NCI-H2081 treated with DMSO at 0.1 percent for 48 hours (cell line): Measurements from ENCODE around the gene TIAM1.

Source experiments
- DNase-seq: peaks from one replicate; lab custom pipeline; 2025; lab: John Stamatoyannopoulos, UW

TIAM1 gene

DNA sequence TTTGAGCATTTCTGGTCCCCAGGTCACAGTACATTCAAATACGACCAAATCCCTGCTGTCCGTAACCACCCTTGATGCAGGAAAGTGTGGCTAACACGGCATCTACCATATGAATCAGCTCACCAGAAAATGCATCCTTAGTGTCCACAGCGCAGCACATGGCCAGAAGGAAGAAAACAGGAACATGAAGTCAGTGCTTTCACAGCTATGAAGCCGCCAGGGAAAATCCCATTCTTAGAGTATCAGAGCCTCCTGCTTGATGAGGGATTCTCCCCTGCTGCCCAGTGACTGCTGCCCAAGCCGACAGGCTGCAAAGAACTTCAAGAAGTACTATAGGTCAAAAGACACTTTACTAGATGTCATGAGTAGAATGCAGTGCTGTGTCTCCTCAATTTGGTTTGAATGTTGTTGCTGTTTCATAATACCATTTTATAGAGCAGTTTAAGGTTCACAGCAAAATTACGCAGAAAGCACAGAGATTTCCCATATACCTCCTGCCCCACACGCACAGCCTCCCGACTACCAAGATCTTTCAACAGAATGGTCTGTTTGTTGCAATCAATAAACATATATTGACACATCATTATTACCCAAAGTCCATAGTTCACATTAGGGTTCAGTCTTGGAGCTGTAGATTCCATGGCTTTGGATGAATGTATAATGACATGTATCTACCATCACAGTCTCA, 14.5 kb downstream of the TIAM1 start:
- no peak for DNase-seq

DNA sequence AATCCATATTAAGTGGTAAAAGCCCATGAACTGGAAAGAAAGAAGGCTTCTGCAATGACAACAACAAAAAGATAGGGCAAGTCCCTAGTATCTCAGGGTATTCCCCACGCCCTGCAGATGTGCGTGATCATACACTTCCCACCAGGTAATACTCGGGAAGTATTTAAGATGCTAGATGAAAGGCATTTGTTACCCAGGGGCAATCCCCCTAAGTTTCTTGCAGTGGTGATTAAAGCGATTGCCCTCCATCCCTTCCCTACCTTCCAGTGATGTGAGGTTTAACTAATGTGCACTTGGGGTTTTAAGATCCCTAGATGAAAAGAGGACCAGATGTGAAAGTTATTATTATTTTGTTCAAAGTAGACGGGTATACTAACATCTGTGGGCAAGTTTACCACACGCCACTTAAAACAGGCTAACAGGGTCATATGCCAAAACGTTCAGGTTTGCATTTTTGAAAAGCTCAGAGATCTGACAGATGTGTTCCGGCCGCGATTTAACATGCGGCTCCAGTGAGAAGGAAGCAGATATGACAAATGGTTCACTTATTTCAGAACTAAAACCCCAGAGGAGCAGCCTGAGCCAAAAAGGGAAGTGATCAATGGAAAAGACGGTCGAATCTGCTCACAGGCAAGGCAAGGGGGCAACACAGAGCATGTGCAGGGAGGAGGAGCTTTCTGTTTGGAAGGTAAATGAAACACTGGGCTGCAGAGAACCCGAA, 17.4 kb downstream of the TIAM1 start:
- DNase-seq = no peak

GRCh38 chr21:31318971-31319370, 25.1 kb downstream of the TIAM1 start:
- DNase-seq = no peak

DNA sequence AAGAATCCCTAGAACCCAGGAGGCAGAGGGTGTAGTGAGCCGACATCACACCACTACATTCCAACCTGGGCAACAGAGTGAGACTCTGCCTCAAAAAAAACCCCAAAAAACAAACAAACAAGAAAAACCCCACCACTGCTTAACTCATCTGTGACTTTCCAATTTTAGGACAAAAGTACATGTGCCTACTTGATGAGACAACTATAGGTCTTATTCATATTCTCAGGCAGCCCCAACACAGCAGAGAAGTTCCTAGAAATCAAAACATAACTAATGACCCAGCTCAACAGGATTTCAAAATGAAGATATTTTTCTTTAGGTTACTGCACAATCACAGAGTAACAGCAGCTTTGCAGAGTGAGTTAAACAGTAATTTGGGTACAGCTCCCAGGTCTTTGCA, 26.4 kb downstream of the TIAM1 start:
- DNase-seq = no peak

DNA sequence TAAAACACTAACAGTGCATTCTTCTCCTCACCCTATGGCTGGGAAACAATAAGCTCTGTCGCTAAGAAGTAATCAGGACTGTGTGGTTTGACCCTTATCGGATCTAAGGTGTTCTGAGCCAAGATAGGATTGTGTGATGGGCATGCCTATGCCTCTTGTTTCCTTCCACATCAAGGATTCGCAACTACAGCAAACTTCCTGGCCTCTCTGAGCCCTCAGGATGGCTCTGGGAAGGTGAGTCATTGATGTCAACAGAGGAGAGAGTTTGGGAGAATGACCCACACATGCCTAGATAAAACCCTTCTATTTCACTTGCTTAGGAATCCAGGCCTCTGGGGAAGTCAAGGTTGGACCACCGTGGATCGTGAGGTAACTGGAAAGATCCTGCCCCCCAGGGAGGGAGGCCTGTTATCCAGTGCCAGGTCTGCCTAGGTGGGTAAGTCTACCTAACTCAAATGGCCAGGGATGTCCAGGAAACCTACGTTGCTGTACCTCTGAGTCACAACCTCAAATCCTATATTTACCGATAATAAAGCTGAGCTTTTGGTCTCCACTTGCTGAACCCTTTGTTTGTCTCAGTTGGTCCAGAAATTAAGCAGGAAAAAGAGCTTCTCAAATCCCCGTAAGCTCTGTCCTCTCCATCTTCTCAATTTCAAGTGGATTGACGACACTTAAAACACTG, 27.4 kb downstream of the TIAM1 start:
- DNase-seq = no peak

GRCh38 chr21:31316072-31316471, 28.0 kb downstream of the TIAM1 start:
- DNase-seq = no peak

- DNase-seq = peak; percentile 2
These were observed 33.3 kb downstream of the TIAM1 start for GRCh38 chr21:31310750-31311149.

GRCh38 chr21:31308584-31308983, 35.5 kb downstream of the TIAM1 start:
- DNase-seq = no peak

GRCh38 chr21:31305888-31306287, 38.2 kb downstream of the TIAM1 start:
- no peak for DNase-seq

DNA sequence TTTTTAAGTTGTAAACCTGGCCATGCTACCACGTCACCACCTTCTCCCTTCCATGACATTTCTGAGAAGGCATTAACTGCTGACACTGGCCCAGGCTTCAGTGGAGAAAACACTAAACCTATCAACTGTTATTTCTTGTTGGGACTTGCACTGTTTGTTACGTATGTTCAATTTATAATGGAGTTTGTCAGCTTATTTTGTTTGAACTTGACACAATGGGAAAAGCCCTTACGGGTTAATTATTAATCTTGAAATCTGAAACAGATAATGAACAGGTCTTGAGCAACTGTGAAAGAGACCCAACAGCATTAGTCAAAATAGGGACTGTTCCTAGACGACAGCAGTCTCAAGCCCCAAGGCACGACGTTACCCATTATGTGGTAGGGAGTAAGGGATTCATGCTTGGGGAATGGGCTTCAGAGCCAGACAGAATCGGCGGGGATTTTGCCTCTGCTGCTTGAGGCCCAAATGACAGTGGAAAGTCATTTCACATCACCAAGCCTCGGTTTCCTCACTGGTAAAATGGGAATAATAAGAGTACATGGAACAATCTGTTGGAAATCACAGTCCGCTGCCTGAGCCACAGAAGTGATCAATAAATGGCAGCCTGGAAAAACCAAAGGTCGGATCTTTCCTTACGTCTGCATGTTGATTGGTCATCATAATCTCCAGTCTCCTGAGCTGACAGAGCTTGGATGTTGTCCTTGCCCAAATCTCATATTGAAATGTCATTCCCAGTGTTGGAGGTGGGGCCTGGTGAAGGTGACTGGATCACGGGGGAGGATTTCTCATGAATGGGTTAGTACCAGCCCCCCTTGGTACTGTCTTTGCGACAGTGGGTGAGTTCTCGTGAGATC, 44.5 kb downstream of the TIAM1 start:
- no peak for DNase-seq

DNA sequence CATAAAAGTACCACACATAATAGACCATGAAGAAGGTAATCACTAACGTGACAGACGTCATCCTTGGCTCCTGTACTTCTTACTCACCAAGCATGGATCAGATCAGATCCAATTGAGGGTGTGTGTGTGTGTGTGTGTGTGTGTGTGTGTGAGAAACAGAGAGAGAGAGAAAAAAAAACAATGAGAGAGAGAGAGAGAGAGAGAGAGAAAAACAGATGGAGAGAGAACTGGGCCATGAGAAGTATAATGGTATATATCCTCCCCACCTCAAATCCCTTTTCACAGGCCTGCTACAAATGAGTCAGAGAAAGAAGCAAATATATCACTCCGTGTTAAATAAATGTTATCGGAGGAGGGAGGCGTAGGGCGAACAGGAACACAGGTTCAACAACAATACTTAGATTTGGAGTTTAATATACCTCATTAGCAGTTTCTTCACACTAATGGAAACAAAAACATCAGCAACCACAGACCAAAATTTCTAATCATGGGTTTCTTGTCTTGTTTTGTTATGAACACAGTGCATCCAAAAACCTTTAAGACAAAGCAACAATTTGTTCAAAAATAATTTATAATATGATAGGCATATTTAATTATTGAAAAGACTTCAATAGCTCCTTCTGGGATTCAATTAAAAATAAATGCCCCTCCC, 45.3 kb downstream of the TIAM1 start:
- no peak for DNase-seq

DNA sequence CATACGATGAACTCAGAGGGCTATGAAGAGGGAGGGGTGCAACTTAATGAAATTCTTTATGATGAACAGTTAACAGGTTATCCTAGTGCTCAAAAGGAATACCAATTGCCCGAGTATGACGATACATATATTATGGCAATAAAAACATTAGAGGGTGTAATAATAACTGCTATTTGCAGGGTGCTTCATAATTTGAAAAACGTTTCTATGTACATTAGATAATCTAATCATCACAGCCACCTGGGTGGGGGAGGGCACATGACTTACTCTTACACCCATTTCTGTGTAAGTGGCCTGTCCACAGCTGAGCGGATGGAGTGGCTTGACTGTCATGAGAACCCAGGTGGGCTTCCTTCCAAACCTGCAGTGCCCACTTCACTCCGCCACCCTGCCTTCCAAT, 46.3 kb downstream of the TIAM1 start:
- no peak for DNase-seq

DNA sequence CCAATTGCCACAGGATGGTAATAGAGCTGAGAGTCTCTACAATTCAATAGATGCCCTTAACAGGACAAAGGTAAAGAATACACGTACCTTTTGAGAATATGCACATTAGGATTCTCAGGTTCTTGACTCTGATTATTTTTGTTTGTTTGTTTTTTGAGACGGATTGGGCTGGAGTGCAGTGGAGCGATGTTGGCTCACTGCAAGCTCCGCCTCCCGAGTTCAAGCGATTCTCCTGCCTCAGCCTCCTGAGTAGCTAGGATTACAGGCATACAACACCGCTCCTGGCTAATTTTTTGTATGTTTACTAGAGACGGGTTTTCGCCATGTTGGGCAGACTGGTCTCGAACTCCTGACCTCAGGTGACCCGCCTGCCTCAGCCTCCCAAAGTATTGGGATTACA, 48.4 kb downstream of the TIAM1 start:
- DNase-seq = no peak

DNA sequence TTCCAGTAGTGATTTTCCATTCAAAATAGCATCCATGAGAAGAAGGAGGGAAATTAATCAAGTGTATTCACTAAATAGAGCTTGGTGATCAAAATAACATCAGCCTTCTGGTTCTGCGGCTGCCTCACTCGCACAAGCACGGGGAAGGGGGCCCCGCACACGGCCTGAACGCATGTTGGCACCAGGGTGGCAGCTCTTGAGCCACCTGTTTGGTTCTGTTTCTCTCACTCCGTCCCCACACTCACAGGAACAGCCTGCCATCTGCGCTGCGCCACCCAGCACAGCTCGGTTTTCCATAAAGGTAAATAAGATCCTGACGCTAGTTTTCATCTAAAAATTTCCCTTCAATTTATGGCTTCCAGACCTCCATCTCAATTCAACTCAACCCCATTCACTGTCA, 49.4 kb downstream of the TIAM1 start:
- no peak for DNase-seq

DNA sequence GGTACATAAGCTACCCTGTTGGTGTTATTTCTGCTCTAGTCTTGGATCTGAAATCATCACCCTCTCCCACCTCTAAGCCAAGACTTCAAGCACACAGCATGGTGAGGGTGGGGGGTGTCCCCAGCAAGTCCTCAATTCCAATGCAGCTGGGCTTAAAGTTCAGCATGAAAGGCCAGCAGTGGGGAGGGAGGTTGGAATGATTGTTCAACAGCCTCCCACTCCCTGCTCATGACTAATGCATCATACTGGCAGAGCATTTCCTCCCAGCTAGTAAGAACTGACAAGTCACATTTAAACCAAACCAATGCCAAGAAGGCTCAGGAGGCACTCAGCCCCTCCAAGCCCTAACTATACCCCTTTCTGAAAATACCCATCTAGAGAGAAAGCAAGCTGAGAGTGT, 50.1 kb downstream of the TIAM1 start:
- no peak for DNase-seq

- DNase-seq = no peak
These were observed 53.3 kb downstream of the TIAM1 start for GRCh38 chr21:31290765-31291164.

GRCh38 chr21:31289702-31290101, 54.4 kb downstream of the TIAM1 start:
- no peak for DNase-seq

DNA sequence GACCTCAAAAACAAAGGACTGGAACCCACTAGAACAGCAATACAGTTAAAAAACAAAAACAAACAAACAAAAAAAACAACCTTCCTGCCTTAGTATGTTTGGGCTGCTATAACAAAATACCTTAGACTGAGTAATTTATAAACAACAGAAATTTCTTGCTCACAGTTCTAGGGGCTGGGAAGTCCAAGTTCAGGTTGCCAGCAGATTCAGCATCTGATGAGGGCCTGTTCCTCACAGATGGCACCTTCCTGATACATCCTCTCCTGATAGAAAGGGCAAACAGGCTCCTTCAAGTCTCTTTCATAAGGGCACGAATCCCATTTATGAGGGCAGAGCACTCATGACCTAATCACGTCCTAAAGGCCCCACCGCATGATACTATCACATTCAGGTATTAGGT, 55.9 kb downstream of the TIAM1 start:
- DNase-seq = no peak

- no peak for DNase-seq
These were observed 56.9 kb downstream of the TIAM1 start for GRCh38 chr21:31287201-31287600.

DNA sequence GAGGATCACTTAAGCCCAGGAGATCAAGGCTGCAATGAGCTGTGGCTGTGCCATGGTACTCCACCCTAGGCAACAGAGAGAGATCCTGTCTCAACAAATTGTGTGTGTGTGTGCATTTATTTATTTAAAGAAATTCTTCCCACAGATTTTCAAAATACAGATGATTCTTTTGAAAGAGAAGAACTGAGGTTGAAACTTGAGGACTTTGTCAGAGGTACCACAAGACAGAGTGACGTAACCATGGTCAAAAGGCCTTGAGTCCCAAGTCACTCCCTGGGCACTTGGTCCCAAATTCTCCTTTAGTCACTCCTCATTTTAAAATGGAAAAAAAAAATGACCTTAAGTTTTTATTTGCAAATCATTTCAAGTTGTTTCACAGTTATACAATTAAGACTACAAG, 57.4 kb downstream of the TIAM1 start:
- DNase-seq = no peak

DNA sequence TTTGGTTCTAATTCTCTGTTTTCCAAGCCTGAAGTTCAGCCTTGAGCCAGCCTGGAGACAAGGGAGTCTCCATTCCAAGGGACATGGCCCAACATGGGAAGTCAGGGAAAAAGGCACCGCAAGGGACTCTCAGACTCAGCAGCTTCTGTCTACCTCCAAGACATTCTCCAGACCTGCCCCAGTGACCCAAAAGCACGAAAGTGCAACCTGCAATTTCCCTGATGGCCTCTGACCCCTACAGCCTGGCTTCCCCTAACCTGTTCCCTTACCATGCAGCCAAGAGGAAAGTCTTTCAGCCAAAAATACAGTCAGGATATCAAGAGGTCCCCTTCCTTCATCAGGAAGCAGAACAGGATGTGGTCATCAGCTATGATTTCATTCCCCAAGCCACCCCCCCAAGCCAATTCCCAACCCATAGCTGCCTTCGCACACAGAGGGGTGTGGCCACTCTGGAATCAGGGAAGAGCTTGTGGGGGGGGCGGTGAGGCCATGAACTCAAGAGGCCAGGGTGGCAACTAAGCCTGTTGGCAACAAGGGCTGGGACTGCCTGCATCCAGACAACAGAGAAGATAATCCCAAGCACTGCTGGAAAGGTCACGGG, 59.2 kb downstream of the TIAM1 start:
- no peak for DNase-seq
